Fibroblast of skin of left biceps (primary cell): ENCODE results near the gene MEST.
"Not testable (repeated sequence)": the region's sequence is repeated elsewhere in the genome, so short reads cannot be mapped to it uniquely, and the experiment has no call there.

Source experiments
- DNase-seq, 2 experiments: peaks; one replicate each; pipeline ENCODE4 v3.0.0-alpha.2; 2013; ENCODE audit warnings: low read depth in 2 of 2

The MEST gene

DNA sequence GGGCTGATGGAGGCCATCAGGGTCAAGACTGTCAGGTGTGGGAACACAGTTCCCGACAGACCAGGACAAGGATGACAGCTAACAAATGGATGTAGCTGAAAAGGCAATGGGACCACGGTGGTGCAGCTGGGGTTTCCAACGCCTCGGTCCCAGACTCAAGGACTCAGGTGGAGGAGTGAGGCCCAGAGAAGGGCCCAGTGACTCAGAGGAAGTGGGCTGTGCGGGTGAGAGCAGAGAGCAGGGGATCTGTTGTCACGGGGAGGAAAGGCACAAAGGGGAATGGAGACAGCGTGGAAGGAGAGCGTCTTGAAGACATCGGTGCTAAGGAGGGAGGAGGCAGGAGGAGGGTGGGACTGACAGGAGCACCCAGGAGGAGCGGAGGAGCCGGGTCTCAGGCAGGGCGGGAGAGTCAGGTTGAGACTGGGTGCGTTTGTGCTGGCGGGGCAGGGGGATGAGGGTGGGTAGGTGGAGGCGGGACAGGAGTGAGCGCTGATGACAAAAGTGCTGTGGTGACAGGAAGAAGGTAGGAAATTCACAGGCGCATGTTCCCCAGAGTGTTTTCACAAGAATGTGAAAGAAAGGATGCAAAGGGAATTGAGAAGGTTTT is 31.7 kb downstream of the MEST start:
- not testable (repeated sequence) for DNase-seq

DNA sequence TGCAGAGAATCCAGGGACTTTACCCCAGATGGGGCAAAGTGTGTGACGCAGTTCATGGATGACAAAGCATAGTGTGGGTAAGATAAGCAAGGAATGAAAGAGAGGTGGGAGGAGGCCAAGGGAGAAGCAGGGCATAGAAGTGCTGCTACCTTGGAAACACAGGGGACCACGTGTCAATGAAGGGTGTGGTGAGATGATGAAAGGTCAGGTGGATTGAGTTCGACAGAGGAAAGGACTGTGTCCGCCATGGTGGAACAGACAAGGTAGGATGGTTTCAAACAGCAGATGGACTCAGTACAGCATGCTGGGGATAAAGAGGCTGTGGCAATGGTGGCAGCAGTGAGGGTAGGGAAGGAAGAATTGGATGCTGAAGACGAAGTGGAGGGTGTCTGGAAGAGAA is 32.7 kb downstream of the MEST start:
- no peak for DNase-seq

DNA sequence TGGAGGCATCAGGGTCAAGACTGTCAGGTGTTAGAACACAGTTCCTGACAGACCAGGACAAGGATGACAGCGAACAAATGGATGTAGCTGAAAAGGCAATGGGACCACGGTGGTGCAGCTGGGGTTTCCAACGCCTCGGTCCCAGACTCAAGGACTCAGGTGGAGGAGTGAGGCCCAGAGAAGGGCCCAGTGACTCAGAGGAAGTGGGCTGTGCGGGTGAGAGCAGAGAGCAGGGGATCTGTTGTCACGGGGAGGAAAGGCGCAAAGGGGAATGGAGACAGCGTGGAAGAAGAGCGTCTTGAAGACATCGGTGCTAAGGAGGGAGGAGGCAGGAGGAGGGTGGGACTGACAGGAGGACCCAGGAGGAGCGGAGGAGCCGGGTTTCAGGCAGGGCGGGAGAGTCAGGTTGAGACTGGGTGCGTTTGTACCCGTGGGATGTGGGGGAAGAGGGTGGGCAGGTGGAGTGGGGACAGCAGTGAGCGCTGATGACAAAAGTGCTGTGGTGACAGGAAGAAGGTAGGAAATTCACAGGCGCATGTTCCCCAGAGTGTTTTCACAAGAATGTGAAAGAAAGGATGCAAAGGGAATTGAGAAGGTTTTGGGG is 36.0 kb downstream of the MEST start:
- not testable (repeated sequence) for DNase-seq

DNA sequence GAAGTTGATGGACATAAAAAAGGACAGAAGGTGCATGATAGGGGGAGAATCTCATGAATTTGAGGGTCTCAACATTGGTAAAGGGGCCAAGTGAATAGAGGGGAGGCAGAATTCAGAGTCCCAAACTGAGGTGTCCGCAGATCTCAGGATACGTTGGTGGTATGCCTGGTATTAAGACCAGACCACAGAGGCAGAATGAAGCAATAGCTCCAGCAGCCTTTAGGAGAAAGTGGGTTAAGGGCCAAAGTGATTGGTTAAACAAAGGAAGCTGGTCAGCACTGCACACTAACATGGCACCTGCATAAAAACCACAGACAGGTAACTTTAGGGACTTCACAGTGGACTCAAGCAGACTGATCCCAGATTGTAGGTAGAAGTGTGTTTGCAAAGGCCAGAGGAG is 37.5 kb downstream of the MEST start:
- DNase-seq, result no peak

DNA sequence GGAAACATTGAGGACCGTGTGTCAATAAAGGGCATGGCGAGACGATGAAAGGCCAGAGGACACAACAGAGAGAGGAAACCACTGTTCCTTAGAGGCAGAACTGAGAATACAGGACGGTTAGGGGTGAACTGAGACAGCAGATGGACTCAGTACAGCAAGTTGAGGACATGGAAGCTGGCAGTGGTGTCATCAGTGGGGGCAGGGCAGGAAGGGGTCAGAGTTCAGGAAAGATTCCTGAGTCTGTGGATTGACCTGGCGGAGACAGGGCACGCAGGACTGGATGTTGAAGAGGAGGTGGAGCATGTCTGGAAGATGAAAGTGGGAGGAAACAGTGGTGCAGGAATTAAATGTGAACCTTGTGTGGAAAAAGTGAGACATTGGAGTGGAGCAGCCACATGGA is 46.0 kb downstream of the MEST start:
- DNase-seq, result not testable (repeated sequence)

DNA sequence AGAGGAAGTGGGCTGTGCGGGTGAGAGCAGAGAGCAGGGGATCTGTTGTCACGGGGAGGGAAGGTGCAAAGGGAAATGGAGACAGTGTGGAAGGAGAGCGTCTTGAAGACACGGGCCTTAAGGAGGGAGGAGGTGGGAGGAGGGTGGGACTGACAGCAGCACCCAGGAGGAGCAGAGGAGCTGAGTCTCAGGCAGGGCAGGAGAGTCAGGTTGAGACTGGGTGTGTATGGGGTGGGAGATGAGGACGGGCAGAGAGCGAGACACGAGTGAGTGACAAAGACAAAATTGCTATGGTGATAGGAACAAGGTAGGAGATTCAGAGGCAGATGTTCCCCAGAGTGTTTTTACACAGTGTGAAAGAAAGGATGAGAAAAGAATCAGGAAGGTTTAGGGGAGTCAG is 49.4 kb downstream of the MEST start:
- DNase-seq, result not testable (repeated sequence)

DNA sequence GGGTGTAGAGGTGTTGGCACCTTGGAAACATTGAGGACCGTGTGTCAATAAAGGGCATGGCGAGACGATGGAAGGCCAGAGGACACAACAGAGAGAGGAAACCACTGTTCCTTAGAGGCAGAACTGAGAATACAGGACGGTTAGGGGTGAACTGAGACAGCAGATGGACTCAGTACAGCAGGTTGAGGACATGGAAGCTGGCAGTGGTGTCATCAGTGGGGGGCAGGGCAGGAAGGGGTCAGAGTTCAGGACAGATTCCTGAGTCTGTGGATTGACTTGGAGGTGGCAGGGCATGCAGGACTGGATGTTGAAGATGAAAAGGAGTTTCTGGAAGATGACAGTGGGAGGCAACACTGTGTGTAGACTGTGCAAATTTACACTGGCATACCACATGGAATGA is 50.4 kb downstream of the MEST start:
- not testable (repeated sequence) for DNase-seq

DNA sequence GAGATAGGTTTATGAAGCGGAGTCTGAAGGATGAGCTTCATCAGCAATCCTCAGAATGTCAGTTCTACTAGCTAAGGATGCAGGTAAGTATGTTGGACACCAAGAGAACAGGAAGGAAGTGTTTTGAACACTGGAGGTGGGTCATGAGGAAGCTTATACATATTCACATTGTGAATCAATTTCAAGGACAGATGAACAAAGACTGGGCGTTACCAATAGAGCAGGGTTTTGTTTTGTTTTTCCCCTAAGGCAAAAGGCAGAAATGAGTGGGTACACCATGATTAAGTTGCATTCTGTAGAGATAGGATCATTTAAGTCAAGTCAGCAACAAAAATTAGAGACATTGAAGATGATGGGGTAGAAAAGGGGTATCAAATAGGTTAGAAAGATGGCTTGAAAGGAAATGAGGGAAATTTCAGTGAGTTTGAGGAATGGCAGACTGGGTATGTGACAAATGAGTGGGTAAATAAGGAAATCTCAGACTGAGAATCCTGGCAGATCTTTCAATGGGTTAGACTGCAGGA is 51.7 kb downstream of the MEST start:
- no peak for DNase-seq

DNA sequence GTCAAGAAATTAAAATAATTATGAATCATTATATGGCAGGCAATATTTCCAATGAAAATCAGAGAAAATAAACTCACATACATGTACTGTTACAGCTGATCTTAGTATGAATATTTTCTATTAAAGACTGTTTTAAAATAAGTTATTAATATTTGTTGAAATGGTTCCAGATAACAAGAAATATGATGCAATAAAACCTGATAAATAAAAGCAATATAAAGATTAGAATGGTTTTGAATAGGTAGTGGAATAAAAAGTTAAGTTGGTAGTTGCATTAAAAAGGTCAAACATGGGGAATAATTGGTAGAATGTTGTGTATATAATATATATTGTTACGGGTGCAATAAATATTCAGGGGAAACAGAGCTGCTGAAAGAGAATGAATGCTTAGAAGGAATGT is 52.5 kb downstream of the MEST start:
- DNase-seq, result no peak

DNA sequence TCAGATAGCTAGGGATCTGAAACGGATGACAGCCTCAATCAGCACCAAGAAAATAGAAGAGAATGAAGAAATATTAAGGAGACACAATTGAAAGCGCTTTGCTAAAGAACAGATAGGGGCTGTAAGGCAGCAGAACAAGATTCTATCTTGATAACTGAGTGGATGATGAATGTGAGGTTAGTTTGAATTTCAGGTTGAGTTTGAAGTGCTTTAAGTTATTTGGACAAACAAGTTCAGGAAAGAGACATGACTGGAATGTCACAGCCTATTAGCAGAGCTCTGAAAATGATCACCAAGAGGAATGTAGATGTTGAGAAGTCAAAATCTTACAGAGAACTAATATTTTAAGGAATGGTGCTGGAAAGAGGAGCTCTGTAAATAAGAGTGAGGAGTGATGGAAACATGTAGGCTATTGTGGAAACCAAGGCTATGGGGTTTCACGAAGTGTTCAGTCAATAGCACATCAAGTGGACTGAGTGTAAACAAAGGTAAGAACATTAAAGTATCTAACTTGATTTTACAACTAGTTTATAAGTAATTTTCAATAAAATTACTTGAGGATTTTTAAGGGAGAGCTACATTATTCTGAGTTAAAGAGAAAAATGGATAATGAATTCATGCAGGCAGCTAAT is 61.6 kb downstream of the MEST start:
- no peak for DNase-seq

DNA sequence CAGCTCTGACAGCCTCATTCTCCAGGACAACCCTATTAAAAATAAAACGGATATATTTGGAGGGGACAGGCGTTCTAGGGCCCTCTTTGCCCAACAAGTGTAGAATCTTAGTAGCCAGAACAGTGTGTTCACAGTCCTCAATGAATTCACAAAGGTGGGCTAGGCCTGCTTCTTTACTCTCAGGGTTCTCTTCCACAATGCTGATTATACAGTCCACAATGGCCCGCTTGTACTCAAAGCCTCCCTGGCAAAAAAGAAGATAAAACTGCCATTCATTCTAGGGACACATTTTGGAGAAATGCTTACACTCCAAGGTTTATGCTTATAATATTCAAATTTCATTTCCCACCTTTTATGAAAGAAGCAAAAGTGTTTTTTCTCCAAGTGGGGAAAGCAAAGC is 62.6 kb downstream of the MEST start:
- no peak for DNase-seq
